HG03439 (cell line): ENCODE results near the gene DRC1.
"Not testable (repeated sequence)": the region's sequence is repeated elsewhere in the genome, so short reads cannot be mapped to it uniquely, and the experiment has no call there.

ENCODE experiments used
- ATAC-seq: cut with Tn5 transposase; IDR thresholded peaks from one replicate; pipeline ENCODE4 v1.9.1; 2021; ENCODE audit warnings: mild to moderate bottlenecking, moderate library complexity; ENCODE audit not compliant: unreplicated experiment

The DRC1 gene

GRCh38 chr2:26462511-26463243, 61.0 kb downstream of the DRC1 start:
- no peak for ATAC-seq

GRCh38 chr2:26463244-26464192, 61.8 kb downstream of the DRC1 start:
- ATAC-seq: no peak

- ATAC-seq: no peak
Measured at GRCh38 chr2:26464390-26465265, 62.9 kb downstream of the DRC1 start.

GRCh38 chr2:26465266-26465925, 63.7 kb downstream of the DRC1 start:
- ATAC-seq: no peak

- ATAC-seq: no peak
Measured at GRCh38 chr2:26465981-26466471, 64.3 kb downstream of the DRC1 start.

- ATAC-seq: no peak
Measured at GRCh38 chr2:26466662-26467310, 65.1 kb downstream of the DRC1 start.

- not testable (repeated sequence) for ATAC-seq
Measured at GRCh38 chr2:26468544-26468943, 66.8 kb downstream of the DRC1 start.

GRCh38 chr2:26469092-26469710, 67.5 kb downstream of the DRC1 start:
- no peak for ATAC-seq

- ATAC-seq: no peak
Measured at GRCh38 chr2:26469955-26470354, 68.2 kb downstream of the DRC1 start.

GRCh38 chr2:26470601-26471260, 69.0 kb downstream of the DRC1 start:
- no peak for ATAC-seq

- no peak for ATAC-seq
Measured at GRCh38 chr2:26471289-26471688, 69.6 kb downstream of the DRC1 start.

- ATAC-seq: no peak
Measured at GRCh38 chr2:26471766-26472706, 70.3 kb downstream of the DRC1 start.

- no peak for ATAC-seq
Measured at GRCh38 chr2:26472821-26473655, 71.3 kb downstream of the DRC1 start.

GRCh38 chr2:26473796-26474195, 72.1 kb downstream of the DRC1 start:
- ATAC-seq: no peak

- no peak for ATAC-seq
Measured at GRCh38 chr2:26474261-26474785, 72.6 kb downstream of the DRC1 start.

- no peak for ATAC-seq
Measured at GRCh38 chr2:26475037-26475436, 73.3 kb downstream of the DRC1 start.
